GM19328 (cell line): Measurements from ENCODE around the gene TRPM5.

ENCODE experiments used
- ATAC-seq: cut with Tn5 transposase; IDR thresholded peaks from one replicate; pipeline ENCODE4 v1.9.1; 2021; ENCODE audit warnings: mild to moderate bottlenecking, moderate library complexity; ENCODE audit not compliant: unreplicated experiment

Gene TRPM5

DNA sequence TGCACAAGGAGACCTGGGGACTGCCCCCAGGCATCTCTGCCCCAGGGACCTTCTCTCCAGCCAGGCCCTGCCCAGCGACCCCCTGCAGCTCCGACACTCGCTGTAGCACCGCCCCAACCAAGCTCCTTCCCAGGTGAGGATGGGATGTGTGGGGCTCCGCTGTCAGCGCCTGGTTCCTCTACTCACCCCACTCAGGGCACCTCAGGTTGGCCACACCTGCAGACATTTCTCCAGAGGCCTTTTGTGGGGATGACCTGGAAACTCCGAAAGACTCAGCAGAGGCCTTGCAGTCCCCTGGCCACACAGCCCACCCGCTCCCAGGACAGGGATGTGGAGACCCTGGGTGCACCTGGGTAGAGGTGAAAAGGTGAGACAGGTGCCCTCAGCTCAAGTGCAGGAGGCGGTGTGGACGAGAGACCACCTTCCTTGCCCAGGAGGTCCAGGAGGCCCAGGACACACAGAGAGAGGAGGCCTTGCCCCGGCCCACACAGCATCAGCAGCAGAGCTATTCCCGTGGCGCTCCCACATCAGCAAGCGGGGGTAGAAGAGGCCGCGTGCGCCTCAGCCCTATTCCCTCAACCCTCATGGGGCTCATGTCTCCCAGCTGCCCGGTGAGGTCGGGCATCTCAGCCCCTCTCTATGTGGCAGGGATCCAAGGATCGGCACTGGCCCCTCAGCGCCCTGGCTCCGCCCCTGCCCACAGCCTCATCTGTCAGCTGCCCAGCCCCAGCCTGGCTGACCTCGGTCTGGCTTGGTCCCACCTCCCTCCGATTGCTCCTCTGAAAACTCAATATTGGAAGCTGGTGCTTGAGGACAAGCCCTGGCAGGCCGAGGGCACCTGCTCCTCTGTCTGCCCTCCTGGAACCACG, 20.9 kb downstream of the TRPM5 start:
- no peak for ATAC-seq

DNA sequence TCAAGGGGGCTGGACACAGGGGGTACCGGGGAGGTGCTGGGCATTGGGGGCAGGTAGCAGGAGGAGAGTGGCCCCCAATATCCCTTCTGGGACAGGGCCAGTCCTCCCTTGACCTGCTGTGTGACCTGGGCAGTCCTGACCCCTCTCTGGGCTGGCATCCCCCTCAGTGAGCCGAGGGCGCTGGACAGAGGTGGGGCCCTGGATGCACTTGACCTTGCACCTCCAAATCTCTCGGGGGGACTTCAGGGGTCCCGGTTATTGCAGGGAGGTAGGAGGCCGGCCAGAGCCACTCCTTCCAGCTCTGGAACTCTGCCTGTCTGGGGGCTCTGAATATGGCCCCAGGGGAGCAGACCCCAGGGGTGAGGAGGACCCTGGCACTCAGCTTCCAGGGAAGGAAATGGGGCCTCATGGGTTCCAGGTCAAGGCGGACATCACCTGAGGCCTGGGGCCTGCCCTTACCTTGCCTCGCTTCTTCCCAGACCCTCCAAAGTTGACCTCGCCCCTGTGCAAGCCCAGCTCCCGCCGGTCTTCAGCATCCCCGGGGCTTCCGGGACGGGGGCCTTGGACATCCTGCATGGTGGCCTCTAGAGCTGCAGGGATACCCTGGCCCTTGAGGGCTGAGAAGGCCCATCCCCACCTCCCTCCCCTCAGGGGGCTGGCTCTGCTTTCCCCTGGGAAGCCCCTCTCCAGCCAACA, 21.7 kb downstream of the TRPM5 start:
- ATAC-seq = no peak

- ATAC-seq = no peak
Observed at GRCh38 chr11:2421996-2422395, 22.3 kb downstream of the TRPM5 start.

DNA sequence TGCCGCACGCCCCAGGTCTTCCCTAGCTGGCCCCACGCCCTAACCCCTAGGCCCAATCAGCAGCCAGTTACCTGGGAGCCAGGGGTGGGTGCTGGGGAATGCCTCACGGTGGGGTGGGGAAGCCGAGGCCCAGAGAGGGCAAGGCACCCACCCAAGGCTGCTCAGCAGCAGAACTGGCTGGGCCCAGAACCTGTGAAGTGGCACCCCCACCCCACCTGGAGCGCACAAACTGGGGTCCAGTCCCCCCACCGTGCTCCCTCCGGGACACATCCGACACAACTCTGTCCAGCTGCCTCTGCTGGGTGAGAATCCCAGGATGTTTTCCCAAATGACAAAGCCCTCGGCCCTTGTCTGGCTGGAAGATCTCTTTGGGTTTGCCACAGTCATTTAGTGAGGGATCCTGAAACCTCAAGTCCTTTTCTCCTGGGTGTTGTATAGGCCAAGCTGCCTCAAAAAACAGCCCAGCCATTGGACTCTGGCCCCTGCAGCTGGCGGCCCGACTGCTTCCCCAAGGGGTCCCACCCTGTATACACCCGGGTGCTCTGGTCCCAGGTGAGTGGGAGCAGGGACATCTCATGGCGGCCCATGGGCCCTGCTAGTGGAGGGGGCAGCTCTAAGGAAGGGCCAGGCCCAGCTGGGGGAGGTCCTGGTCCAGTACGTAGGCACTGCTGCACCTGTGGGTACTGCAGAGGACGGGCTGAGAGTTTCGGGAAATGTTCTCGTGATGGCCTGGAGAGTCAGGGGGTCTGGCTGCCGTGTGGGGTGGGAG, 22.9 kb downstream of the TRPM5 start:
- ATAC-seq = no peak

- ATAC-seq = no peak
Observed at GRCh38 chr11:2420502-2421225, 23.6 kb downstream of the TRPM5 start.

DNA sequence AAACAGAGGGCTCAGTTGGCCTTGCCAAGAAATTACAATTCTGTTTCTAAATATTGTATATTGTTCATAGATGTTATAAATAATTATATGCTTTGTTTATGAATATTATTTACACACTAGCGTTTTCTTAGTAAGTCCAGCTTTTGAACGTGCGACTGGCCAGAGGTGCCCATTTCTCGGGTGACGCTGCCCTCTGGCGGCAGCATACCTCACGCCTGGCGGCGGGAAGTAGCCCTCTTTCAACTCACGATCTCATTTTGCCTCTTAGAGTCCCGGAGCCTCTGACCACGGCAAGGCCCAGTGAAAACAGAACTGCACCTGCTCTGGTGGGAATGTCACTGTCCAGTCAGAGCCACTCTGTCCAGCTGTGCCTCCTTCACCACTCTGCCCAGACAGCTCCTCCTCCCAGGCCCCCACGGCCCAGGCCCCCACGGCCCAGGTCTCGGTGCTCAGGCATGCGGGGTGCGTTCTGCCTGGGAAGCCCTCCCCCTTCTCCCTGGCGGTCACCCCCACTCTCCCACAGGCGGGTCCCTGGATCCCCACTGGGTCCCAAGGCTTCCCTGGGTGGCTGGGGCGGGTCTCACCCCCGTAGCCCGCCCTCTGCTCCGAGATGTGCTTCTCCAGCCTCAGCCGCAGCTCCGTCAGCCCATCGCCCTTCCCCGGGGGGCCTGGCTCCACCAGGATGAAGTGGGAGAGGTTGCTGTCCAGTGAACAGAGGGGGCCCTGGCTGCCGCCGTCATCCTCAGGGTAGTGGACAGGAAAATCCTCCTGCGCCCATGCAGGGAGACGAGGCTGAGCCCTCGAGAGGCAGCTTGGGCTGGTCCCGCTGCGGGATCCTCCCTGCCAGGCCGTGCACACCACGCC, 24.4 kb downstream of the TRPM5 start:
- no peak for ATAC-seq

GRCh38 chr11:2418693-2419360, 25.5 kb downstream of the TRPM5 start:
- ATAC-seq = no peak

DNA sequence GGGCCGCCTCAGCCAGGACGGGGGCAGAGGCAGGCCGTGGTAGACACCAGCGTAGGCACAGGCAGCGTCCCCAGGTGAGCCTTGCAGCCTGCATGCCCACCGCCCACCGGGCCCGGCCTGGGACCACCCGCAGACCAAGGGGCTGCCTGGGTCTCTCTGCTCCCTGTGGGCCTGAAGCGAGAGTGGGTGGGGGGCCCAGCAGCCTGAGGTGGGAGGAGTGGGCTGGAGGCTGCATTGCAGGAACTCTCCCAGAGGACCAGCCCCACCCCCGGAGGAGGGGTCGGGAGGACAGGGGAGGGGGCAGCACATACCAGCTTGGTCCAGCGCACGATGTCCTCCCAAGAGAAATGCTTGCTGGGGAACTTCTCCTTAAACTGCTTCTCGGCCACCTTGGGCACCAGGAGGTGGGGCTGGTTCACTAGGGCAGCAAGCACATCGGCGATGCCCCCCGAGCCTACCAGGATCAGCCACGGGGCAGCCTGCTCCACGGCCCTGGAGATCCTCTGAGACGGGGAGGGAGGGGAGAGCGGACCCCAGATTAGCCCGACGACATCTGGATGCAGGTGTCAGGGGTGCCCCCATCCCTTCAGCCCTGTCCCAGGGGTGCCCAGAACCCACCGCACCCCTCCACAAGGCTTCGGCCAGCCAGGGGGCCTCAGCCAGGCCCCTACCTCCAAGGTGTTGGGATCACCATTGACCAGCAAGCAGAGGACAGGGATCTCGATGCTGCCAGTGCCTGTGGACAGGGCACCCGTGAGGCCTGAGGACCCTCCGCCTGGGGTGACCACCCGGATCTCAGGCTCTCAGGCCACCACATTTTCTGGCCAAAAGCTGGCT, 26.2 kb downstream of the TRPM5 start:
- no peak for ATAC-seq

- ATAC-seq = no peak
Observed at GRCh38 chr11:2416765-2417164, 27.5 kb downstream of the TRPM5 start.

DNA sequence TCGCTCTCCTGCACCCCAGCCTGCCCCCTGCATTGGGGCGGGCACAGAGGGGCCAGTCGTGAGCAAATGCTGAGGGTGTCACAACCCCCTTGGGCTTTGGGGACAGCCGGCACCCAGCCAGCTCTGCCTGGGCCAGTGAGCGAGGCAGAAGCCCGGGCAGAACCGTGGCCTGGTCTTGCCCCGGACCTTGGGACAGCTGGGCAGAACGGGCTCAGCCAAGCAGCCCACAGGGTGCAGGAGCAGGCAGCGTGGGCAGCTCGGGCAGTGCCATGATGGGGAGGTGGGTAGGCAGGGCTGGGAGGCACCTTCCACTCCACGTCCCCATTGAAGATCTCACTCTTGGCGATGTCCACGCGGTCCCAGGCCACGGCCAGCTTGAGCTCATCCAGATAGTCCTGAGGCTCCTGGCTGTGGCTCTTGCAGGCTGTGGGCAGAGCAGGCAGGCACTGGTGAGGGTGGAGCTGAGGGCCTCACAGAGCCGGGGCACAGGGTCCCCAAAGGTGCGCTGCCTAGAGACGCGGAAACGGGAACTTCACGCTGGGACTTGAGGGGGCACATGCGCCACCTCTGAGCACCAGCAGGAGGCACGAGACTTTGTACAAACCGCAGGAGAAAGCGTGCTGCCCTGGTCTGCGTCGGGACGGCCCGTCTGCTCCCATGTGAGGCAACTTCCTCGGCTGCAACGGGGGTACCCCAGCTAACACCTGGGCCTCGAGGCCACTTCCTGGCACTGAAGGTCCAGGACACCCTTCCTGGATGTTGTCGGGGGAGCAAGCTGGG, 28.5 kb downstream of the TRPM5 start:
- ATAC-seq = no peak

GRCh38 chr11:2415171-2415570, 29.1 kb downstream of the TRPM5 start:
- no peak for ATAC-seq

GRCh38 chr11:2414616-2415015, 29.7 kb downstream of the TRPM5 start:
- no peak for ATAC-seq

DNA sequence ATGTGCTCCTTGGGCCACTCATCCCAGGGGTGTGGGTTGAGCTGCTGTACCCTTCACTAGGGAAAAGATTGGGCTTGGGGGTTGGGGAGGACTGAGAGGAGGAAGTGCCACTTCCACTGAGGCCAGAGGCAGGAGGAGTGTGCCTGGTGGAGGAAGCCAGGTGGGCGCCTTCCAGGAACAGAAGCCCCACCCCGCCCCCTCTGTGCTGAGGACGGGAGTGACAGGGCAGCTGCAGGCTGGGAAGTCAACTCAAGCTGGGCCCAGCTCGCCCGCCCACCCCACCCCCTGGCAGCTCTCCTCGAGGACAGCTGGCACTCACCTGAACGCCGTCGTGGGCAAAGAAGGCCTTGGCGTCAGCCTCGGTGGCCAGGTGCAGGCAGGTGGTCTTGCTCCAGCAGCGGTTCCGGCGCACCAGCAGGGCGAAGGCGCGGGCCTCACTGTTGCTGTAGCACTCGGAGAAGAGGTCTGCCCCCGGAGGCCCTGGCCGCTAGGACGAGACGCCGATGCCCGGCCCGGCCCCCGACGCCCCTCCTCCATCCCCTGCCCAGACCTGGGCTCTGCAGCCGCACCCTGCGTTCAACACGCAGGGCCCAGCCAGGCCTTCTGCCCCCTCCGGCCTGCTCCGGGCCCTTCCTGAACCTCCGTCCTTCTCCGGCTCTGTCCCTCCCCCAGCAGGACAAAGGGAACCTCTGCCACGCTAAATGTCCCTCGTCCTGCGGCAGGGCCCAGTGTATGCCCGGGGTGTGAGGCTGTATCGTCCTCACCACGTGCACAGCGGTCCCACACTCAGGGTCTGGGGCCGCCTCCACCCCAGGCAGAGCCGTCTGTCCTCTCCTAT, 30.4 kb downstream of the TRPM5 start:
- no peak for ATAC-seq

GRCh38 chr11:2412323-2412722, 32.0 kb downstream of the TRPM5 start:
- no peak for ATAC-seq

- no peak for ATAC-seq
Observed at GRCh38 chr11:2411446-2412305, 32.6 kb downstream of the TRPM5 start.

DNA sequence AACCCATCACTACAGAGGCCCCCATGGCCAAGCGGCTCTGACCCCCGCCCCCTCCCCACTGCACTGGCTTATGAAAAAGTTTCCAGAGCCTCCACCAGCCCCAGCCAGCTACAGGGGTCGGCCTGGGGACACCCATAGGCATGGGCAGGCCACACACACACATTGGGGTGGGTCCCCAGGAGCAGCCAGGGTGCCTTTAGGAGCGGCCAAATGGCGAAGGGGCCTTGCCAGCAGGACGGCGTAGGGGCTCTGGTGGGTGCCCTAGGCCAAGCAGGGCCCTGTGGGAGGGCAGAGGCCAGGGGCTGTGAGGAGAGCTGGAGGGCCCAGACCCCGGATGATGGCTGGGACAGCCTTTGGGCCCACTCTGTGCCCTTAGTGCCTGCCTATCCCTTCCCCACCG, 33.7 kb downstream of the TRPM5 start:
- ATAC-seq = no peak
